ENCODE results near the gene PLXNA2.

PLXNA2 gene

GRCh38 chr1:208036918-208037766 is 207.0 kb downstream of the PLXNA2 start:
- no peak for DNase-seq

DNA sequence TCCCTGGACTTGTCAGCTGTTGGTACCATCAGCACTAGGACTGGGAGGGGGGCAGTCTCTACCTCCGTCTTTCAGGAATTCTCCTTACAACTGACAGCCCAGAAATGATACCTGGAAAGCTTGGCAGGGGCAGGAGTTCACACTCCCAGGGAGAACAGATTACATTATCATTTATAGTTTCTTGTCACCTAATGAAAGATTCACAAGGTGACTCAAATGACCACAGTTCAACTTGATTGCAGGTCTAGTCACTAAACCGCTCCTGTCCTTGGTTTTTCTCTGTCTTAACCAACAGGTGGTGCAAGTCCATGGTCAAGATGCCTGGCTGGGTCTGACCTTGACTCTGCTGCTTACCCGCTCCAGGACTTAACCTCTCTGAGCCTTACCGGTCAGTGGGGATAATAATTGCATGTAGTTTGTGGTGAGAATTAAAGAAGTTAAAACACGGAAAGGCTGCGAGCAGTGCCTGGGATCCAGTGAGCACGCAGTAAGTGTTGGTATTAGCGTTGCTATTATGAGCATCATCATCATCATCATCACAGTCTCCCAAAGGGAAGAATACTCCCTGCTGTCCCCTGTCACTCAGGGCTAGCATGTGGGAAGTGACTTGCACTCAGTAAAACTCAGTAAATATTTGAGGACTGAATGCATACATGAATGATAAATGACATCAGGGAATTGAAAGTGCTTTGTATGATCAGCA is 207.9 kb downstream of the PLXNA2 start:
- DNase-seq, result no peak

- DNase-seq, result no peak
These were observed 210.0 kb downstream of the PLXNA2 start for GRCh38 chr1:208034135-208034534.

DNA sequence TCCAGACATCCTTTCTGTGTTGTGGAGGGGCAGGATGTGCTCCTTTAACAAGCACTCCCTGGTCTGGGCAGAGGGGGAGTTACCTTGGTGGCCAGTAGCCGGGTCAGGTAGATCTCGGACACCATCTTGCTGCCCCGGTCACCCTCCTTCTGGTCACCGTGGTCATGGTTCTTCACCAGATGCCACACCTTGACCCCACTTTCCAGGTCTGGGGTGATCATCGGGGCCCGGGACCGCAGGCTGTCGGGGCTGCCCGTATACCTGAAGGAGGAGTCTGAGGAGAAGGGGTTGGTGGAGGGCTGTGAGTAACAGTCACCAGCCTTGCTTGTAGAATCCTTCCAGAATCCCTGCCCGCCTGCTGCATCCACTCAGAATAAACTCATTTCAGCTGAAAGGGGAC is 210.9 kb downstream of the PLXNA2 start:
- no peak for DNase-seq

- no peak for DNase-seq
These were observed 212.3 kb downstream of the PLXNA2 start for GRCh38 chr1:208031932-208032320.

DNA sequence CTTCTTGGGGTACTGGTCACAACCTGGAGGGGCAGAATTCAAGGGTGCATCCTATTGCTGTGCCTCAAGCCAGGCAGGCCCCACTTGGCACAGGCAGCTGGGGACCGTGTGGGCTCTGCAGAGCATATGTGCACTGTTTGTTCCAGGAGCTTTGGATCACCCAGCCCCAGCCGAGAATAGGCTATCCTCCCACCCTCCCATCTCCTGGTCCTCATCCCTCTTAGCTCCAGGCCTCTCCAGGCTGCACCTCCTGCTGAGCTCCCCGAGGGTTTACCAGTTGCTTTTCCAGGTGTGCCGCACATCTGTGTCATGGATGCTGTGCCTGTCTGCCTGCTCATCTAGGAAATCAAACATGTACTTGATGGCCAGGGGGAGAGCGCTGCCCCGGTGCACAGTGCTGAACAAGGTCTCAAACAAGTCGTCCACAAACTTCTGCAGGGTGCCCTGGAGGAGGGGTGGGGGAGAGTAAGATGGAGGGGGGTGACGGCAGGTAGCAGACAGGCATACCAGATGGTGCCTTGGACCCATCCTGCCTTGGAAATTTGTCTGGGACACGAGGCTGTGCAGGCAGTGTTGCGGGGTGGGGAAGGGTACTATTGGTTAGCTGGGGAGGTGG is 212.8 kb downstream of the PLXNA2 start:
- DNase-seq, result no peak

- no peak for DNase-seq
These were observed 213.7 kb downstream of the PLXNA2 start for GRCh38 chr1:208030288-208031091.

DNA sequence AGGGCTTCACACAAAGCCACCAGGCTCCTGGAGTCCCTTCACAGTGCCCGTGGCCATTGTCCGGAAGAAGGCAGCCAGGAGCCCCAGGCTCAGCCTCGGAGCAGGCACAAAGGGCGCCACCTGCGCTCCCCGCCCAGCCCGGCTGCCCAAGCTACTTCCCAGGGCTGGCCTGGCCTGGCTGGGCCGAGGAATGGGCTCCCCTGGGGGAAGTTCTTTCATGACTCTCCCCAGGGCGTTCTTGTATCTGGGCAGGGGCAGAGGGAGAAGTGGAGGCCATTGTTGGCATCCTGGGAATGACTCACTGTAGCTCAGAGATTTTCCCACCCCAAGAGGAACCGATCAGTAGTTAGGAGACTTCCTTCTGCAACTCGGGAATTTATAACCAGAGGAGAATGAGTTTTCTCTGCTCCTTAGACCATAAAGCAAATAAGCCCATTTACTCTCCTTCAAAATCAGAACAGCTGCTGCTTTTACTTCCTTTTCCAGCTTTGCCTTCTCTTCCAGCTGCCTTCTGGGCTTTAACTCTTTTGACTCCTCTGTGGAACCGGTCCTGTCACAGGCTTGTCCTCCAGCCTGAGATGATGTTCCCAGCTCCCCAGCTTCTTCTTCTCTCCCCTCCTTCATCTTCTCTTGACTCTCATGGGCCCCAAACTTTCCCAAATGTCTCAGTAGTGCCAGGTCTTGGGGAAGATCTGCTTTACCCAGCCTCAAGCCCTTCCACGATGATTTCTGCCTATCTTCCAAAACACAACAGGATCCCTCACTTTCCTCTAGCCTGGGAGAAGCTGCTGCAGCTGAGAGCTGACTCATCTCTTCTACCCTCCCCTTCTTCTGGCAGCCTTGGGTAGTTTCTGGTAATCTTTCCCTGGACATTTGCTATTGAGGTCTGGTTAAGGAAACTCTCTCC is 214.6 kb downstream of the PLXNA2 start:
- no peak for DNase-seq

GRCh38 chr1:208028526-208028925 is 215.7 kb downstream of the PLXNA2 start:
- DNase-seq, result no peak

DNA sequence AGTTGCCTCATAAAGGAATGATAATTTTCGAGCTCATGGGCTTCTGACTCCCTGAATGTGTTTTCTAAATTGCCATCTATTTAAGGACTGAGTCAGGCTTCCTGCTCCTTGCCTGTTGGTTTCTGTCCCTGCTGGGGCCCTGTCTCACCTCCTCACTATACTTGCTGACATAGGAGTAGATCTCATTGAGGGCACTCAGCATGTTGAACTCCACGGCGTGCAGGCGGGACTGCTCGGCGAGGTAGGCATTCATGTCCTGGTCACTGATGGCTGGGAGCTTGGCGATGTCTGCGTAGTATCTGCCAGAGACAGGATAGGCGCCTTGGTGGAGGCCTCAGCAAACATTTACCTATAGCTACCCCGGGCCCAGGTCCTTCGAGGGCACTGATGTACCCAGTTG is 216.3 kb downstream of the PLXNA2 start:
- no peak for DNase-seq

GRCh38 chr1:208026880-208027438 is 217.2 kb downstream of the PLXNA2 start:
- DNase-seq, result no peak

DNA sequence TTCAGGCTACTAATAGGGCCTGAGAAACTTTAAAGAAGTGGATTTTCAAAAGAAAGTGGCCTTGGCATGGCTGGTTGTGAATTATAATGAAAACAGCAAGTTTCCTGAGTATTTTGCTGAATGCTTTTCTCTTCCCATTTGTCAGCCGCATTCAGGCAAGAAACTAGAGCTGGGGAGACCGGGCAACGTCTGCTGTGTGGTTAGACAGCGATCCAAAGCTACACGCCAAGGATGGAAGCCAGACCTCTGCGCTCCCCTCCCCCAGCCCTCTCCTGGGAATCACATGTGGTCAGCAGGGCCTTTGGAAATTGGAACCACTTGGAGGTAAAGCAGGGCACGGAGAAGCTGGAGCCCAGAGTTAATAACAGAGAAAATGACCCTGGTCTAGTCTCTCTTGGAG is 219.2 kb downstream of the PLXNA2 start:
- no peak for DNase-seq

DNA sequence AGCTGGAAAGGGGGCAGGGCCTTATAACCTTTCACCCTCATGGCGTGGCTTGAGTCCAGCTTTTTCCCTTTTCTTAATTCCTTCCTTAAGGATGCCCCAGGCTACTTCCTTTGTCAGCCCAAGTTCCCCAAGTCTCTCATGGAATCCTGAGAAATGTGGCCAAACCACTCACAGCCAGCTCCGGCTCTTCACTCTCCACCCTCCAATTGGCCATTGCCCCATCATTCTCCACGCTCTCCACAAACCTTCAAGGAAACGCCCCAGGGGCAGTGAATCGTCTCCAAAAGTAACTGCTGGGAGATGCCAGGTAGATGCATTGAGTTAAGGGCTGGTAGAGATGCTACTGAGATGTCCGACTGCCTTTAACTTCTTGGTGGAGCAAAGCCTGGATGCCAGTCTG is 219.8 kb downstream of the PLXNA2 start:
- no peak for DNase-seq

GRCh38 chr1:208019257-208019656 is 224.9 kb downstream of the PLXNA2 start:
- no peak for DNase-seq

GRCh38 chr1:208015255-208015654 is 228.9 kb downstream of the PLXNA2 start:
- DNase-seq, result no peak

- no peak for DNase-seq
These were observed 231.0 kb downstream of the PLXNA2 start for GRCh38 chr1:208013210-208013609.

- DNase-seq, result no peak
These were observed 231.5 kb downstream of the PLXNA2 start for GRCh38 chr1:208012721-208013120.

- no peak for DNase-seq
These were observed 233.6 kb downstream of the PLXNA2 start for GRCh38 chr1:208010487-208011071.

GRCh38 chr1:208009706-208010444 is 234.3 kb downstream of the PLXNA2 start:
- peak; percentile 28 for DNase-seq

DNA sequence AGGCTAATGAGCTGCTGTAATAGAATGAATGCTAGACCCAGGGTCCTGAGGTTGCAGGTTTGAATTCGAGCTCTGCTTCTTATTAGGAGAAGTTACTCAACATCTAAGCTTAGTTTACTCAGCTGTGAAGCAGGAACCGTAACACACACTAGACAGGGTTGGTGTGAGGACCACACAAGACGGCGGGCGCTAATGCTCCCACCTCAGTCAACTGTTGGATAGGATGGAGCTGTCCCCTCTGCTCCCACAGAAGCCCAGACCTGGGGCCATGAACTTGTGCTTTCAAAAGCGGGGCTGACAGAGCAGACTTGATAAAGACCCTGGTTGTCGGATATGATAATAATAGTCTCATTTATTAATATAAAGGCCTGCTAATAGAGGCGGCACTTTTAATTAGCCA is 234.9 kb downstream of the PLXNA2 start:
- DNase-seq, result no peak

- no peak for DNase-seq
These were observed 235.7 kb downstream of the PLXNA2 start for GRCh38 chr1:208008534-208008933.

Measured in NCI-H2171 (cell line).